HL-60 (cell line): ENCODE measurements around the gene TIMELESS.

Source experiments
- POLR2AphosphoS5 ChIP-seq: IDR thresholded peaks from 2 replicates; pipeline ENCODE4 v1.6.1; 2012; ENCODE audit warnings: low read depth
- TF ChIP-seq, protein P1 (sequence below): IDR thresholded peaks from one replicate; pipeline ENCODE4 v1.5.1; 2011; ENCODE audit warnings: low read length, control low read depth, inconsistent platforms; ENCODE audit not compliant: insufficient read depth
- TF ChIP-seq, protein P2 (sequence below): IDR thresholded peaks from 2 replicates; pipeline ENCODE4 v1.6.1; 2012; ENCODE audit warnings: low read depth; ENCODE audit not compliant: insufficient replicate concordance

DNA sequence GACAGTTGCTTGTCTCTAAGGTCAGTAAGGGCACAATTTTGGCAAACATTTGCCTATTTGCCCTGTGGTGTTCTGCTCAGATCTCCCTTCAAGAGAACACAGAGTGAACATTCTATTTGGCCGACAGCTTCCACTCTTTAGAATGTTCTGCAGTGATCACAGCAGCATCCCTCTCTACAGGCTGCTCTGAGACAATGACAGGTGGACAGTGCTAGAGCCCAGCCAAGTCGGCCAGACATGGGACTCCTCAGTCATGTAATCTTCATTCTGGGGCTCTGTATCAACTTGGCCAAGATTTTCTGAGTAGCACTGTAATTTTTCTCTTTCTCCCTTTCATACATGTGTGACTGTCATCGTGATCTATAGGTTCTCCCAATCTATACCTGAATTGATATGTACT, 34.8 kb downstream of the TIMELESS start:
- TF ChIP-seq, protein P1, sequence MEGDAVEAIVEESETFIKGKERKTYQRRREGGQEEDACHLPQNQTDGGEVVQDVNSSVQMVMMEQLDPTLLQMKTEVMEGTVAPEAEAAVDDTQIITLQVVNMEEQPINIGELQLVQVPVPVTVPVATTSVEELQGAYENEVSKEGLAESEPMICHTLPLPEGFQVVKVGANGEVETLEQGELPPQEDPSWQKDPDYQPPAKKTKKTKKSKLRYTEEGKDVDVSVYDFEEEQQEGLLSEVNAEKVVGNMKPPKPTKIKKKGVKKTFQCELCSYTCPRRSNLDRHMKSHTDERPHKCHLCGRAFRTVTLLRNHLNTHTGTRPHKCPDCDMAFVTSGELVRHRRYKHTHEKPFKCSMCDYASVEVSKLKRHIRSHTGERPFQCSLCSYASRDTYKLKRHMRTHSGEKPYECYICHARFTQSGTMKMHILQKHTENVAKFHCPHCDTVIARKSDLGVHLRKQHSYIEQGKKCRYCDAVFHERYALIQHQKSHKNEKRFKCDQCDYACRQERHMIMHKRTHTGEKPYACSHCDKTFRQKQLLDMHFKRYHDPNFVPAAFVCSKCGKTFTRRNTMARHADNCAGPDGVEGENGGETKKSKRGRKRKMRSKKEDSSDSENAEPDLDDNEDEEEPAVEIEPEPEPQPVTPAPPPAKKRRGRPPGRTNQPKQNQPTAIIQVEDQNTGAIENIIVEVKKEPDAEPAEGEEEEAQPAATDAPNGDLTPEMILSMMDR: no peak
- TF ChIP-seq, protein P2, sequence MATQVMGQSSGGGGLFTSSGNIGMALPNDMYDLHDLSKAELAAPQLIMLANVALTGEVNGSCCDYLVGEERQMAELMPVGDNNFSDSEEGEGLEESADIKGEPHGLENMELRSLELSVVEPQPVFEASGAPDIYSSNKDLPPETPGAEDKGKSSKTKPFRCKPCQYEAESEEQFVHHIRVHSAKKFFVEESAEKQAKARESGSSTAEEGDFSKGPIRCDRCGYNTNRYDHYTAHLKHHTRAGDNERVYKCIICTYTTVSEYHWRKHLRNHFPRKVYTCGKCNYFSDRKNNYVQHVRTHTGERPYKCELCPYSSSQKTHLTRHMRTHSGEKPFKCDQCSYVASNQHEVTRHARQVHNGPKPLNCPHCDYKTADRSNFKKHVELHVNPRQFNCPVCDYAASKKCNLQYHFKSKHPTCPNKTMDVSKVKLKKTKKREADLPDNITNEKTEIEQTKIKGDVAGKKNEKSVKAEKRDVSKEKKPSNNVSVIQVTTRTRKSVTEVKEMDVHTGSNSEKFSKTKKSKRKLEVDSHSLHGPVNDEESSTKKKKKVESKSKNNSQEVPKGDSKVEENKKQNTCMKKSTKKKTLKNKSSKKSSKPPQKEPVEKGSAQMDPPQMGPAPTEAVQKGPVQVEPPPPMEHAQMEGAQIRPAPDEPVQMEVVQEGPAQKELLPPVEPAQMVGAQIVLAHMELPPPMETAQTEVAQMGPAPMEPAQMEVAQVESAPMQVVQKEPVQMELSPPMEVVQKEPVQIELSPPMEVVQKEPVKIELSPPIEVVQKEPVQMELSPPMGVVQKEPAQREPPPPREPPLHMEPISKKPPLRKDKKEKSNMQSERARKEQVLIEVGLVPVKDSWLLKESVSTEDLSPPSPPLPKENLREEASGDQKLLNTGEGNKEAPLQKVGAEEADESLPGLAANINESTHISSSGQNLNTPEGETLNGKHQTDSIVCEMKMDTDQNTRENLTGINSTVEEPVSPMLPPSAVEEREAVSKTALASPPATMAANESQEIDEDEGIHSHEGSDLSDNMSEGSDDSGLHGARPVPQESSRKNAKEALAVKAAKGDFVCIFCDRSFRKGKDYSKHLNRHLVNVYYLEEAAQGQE: no peak
- no peak for TF ChIP-seq POLR2AphosphoS5
